Measurements from ENCODE around the gene FLOT1. TPM values are rescaled to one million over a fixed set of nuclear protein-coding genes. Genes with fewer than 3 reads are reported as not detected.

FLOT1 gene
- total and polyA plus RNA-seq, 9 of the 15 experiments (the other 6 are each of a cell fraction or from before 2014, with no cell fraction given) = 11.7 to 149 (median 118) TPM

DNA sequence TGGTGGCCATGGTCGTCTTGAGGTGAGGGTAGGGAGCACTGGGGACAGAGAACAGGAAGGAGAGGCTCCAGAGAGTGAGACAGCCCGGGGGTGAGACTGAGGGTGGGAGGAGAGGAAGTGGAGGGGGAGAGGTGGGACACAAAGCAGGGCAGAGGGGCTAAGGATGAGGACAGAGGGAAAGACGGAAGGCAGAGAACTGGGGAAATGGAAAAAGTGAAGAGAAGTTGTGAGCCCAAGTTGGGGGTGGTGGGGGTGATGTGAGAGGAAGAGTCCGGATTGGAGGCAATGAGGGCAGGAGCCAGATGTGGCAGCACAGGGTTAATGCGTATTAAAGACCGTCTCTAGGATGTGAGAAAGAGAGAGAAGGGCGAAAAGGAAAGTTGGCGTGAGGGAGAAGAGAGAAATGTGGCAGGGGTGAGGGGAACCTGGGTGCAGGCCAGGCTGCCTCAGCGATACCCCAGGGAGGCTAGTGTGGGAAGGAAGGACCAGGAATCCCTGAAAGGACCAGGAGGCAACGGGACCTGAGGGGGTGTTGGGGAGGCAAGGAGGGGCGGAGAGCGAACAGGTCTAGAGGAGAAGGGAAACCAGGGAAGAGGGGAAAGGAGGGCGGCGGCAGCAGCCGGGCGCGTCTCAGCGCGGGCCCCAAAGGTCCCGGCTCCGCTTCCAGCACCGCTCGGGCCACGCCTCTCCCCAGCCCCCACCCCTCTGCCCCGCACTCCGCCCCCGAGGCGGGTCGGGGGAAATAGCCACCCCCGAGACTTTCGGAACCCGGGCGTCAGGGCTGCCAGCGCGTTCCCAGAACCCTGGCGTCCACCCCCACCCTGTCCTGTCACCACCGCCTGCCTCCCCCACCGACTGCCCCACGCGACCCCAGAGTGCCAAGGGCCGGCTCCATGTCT lies 56.2 kb downstream of the FLOT1 start, which contains the start of gene PPP1R18 (continued):
- TF ChIP-seq SAFB (IDR thresholded peaks at IDR 0.05; ENCODE audit: borderline replicate concordance, low read depth, low read length) (peak; percentile 46; the same call in 1 of the 2 replicates), PHB (CRISPR knock-in tag; IDR thresholded peaks at IDR 0.05) (peak; percentile 54; the same call in 1 of the 2 replicates), POLR2B (IDR thresholded peaks at IDR 0.05; ENCODE audit: low read depth, partially characterized antibody) (peak; percentile 57), ZBTB40 (IDR thresholded peaks at IDR 0.05) (0 out of 2 replicates have a peak, but pooled peaks have one; percentile 60), ZBTB40 (CRISPR knock-in tag; IDR thresholded peaks at IDR 0.05) (no peak), SMARCC2 (IDR thresholded peaks at IDR 0.05; ENCODE audit: low read depth) (no peak), MYNN (IDR thresholded peaks at IDR 0.05) (0 out of 2 replicates have a peak, but pooled peaks have one; percentile 18), MYNN (CRISPR knock-in tag; IDR thresholded peaks at IDR 0.05) (no peak), GATAD2A (IDR thresholded peaks at IDR 0.05) (peak; percentile 63; the same call in 1 of the 2 replicates), PHF21A (IDR thresholded peaks at IDR 0.05; ENCODE audit: borderline replicate concordance, low read depth) (peak; percentile 74), SRSF7 (optimal IDR thresholded peaks at IDR 0.05; ENCODE audit: low read depth, low read length) (no peak), HMGN3 (IDR thresholded peaks at IDR 0.05; ENCODE audit: borderline replicate concordance, extremely low read depth, insufficient read length, low read depth, low read length) (no peak)
- TF ChIP-seq, protein P1, sequence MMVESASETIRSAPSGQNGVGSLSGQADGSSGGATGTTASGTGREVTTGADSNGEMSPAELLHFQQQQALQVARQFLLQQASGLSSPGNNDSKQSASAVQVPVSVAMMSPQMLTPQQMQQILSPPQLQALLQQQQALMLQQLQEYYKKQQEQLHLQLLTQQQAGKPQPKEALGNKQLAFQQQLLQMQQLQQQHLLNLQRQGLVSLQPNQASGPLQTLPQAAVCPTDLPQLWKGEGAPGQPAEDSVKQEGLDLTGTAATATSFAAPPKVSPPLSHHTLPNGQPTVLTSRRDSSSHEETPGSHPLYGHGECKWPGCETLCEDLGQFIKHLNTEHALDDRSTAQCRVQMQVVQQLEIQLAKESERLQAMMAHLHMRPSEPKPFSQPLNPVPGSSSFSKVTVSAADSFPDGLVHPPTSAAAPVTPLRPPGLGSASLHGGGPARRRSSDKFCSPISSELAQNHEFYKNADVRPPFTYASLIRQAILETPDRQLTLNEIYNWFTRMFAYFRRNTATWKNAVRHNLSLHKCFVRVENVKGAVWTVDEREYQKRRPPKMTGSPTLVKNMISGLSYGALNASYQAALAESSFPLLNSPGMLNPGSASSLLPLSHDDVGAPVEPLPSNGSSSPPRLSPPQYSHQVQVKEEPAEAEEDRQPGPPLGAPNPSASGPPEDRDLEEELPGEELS (CRISPR knock-in tag; IDR thresholded peaks at IDR 0.05; ENCODE audit: borderline replicate concordance) = no peak
- TF ChIP-seq, protein P2, sequence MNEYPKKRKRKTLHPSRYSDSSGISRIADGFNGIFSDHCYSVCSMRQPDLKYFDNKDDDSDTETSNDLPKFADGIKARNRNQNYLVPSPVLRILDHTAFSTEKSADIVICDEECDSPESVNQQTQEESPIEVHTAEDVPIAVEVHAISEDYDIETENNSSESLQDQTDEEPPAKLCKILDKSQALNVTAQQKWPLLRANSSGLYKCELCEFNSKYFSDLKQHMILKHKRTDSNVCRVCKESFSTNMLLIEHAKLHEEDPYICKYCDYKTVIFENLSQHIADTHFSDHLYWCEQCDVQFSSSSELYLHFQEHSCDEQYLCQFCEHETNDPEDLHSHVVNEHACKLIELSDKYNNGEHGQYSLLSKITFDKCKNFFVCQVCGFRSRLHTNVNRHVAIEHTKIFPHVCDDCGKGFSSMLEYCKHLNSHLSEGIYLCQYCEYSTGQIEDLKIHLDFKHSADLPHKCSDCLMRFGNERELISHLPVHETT (CRISPR knock-in tag; conservative IDR thresholded peaks at IDR 0.05 in 1 of 2, IDR thresholded peaks at IDR 0.05 in 1 of 2) = no peak
